ENCODE measurements around the gene PODN.

PODN gene

DNA sequence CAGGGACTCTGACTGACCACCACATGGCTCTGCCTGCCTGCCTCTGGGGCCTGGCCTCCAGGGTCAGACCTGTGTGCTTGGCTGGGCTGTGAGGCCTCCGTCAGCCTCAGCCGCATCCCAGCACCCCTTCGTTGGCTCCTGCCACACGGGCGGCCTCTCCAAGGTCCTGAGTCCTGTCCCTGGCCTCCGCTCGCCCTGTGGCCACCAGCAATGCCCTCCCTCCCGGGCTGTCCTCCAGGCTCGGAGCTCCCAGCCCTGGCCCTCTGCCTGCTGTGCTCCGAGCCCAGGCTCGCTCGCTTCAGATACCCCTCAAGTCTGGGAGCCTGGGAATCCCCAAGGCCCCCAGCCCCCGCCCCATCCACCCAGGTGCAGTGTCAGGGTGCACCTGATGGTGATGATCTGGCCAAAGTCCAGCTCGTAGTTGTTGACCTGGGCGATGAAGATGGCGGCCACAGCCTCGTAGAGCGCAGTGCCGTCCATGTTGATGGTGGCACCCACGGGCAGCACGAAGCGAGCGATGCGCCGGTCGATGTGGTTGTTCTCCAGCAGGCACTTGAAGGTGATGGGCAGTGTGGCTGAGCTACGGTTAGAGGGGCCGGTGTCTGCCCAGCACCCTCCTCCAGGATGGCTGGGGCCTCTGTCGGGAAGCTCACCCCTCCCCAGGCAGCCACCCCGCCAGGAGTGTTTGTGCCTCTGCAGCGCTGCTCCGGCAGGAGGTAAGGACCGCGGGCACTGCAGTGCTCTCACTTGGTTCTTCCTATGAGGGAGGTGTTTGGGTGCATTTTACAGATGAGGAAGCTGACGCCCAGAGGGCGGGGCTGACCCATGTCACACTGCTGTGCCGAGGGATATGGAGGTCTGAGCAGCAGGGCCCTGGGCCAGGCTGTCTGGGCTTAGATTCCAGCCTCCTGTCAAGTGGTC, 28.5 kb downstream of the PODN start:
- peak; percentile 30 to 31 for DNase-seq

DNA sequence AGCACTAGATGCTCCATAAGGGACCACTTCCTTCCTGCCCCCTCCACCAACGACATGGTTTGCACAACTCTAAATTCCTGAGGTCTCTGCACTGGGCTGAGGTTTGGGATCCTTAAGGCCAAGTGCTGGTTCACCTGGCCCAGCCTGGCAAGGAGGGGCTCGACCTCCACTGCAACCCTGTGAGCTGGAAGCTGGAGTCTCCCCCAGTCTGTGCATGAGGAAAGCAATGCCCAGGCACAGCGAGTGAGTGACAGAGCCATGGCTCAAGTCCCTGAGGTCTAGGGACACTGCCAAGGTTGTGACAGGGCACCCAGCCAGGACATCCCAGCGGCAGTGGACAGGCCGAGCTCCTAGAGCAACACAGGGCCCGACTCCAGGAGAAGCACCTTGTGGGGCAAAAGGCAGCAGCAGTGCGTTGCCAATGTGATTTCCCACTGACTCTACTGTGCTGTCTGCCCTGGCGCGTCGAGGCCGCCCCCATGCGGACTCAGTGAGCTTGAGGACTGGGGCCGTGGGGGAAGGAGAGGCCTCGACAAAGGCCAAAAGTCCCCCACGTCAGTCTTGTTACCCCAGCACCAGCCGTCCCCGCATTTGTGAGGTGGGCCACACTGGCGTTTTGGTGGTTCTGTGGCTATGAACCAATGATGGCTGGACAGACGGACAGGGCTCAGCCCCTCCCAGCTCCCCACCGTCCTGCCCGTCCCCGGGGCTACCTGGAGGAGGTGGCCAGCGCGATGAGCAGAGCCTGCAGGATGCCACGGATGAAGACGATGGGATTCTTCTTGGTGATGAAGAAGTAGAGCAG, 30.0 kb downstream of the PODN start:
- DNase-seq = no peak

DNA sequence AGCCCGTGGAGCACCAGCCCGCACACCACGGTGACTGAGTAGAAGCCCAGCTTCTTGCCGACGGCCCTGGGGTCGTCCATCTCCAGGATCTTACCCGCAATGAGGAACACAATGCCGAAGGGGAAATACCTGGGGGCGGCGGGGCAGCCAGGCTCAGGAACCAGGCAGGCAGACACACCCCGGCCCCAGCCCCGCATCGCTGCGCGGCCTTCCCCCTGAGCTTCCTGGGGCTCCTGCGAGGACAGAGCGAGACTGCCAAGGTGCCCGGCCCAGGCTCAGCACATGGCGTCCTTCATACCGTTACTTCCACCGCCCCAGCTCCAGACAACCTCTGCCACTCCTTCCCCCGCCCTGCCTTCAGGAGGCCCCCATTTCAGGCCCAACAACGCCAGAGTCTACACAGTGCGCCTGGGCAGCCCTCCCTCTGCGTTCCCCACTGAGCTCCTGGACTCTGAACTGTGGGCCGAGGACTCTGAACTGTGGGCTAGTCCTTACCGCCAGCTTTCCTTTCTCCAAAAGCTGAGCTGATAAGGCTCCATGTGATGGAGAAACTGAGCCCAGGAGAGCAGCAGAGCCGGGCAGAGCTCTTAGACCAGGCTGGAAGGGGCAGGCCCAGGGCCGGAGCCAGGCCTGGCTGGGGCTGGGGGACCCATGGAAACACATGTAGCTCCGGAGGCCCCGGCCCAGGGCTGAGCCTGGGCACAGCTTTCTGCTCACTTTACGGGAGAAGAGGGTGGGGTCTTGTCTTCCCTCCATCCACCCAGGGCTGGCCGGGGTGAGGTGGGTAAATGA, 30.8 kb downstream of the PODN start:
- no peak for DNase-seq

DNA sequence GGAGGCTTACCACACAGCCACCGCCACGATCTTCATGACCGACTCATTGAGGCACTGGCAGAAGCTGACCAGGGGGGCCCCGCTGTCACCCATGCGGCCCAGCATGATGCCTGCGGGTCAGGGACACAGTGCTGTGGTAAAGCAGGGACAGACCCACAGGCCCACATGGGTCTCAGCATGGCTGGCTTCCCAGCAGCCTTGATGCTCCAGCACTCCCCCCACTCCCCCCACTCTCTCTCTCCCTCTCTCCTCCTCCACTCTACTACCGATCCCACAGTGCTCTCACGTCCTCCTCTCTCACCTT, 31.4 kb downstream of the PODN start:
- DNase-seq = no peak

DNA sequence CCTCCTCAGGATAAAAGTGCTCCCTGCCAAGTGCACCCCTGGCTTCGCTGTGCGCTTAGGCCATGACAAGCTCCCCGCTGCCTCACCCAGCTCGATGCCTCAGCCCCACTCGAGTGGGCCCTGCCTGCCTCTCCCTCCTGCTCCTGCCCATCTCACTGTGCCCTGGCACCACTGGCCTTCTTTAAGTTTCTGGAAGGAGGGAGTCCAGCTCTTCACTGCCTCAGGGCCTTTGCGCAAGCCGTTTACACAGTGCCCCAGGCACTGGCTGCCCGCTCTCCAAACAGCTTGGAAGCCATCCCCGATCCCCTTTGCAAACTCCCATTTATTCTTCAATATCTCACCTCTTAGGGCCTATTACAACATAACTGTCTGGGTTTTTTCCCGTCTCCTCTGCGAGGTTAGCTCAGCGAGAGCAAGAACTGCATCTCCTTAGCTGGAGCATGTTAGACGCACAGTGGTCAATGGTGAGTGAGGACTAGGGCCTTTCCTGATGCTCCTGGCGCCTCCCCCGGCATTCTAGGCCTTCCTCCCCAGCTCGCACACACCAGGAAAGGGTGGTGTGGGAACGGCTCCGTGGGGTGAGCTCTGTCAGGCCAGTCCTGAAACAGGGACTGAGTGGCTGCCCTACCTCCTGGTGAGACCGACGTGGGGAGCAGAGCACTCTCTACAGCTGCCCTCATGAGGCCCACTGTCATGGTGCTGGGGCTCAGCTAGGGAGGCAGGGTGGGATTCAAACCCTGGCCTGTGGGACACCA, 31.9 kb downstream of the PODN start:
- no peak for DNase-seq

- no peak for DNase-seq
Observed at GRCh38 chr1:53094533-53094919, 32.5 kb downstream of the PODN start.

DNA sequence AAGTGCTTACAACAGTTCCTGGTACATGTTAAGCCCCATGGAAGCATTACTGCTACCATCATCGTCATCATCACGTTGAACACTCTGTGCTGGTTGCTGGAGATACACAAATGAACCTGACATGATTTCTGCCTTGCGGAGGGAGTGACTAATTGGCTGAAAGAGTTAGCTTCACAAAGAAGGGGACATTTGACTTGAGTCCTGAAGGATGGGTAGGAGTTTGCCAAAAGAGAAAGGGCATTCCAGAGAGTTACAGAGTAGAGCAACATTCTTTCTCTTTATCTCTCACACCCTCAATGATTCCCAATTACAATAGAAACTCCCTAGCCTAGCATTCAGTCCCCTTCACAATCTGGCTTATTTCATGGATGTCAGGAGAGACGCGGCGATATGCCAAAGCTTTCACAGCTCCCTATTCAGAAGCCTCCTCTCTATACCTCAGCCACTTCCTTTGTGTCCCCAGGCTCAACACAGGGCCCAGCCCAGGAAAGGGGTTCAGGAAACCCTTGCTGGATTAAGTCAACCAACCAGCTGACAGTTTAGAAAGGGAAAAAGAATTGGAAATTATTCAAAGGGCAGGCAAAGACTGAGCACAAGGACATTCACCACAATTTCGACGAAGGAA, 42.4 kb downstream of the PODN start:
- no peak for DNase-seq

DNA sequence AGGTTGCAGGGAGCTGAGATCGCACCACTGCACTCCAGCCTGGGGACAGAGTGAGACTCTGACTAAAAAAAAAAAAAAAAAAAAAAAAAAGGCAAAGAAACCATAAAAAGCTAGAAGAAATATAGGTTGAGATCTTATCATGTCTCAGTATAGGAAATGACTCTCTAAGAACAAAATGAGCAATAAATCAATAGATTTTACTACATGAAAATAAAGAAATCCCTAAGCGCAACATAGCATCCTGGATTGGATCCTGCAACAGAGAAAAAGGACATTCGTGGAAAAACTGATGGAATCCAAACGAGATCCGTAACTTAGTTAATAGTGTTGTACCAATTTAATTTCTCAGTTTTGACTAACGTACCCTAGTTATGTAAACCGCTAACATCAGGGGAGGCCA, 45.1 kb downstream of the PODN start:
- DNase-seq = no peak

- DNase-seq = no peak
Observed at GRCh38 chr1:53107570-53108322, 45.7 kb downstream of the PODN start.

DNA sequence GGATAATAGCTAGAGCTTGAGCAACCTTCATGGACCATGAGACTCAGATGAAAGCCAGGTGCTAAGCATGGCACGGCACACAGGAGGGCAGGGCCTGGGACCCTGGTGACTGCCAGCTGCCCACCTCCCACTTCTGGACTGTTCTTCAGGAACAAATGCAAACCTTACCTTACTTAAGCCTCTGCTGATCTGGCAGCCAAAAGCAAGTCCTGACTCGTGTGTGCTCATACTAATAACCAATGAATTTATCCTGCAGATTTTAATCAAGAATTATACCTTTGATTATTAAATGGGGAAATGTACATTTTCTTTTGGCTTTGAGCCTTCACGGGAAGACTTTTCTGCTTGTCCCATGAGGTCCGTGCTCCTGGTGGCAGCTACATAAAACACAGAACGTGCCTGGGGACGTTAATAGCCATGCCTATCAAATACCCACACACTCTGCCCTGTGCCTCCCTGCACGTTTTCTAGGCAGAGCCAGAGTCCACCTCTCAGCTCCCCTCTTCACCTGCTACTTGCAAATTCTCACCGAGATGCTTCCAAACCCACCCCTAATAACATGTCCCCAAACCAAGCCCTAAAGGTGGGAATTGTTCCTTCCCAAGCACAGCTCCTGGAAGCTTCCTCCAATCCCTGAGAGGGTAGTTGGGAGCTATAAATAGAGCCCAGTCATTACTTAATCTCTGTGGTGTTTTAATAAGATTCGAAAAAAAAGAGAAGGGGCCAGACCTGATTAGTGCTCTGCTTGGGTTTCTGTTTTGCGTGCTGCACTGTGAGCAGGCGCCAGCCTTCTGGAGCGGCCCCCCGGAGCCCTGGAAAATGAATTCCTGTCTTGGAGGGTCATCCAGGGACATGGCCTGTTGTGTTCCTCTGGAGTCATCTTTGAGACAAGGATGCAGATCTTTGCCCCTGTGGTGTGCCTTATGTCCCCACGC, 46.9 kb downstream of the PODN start:
- no peak for DNase-seq

DNA sequence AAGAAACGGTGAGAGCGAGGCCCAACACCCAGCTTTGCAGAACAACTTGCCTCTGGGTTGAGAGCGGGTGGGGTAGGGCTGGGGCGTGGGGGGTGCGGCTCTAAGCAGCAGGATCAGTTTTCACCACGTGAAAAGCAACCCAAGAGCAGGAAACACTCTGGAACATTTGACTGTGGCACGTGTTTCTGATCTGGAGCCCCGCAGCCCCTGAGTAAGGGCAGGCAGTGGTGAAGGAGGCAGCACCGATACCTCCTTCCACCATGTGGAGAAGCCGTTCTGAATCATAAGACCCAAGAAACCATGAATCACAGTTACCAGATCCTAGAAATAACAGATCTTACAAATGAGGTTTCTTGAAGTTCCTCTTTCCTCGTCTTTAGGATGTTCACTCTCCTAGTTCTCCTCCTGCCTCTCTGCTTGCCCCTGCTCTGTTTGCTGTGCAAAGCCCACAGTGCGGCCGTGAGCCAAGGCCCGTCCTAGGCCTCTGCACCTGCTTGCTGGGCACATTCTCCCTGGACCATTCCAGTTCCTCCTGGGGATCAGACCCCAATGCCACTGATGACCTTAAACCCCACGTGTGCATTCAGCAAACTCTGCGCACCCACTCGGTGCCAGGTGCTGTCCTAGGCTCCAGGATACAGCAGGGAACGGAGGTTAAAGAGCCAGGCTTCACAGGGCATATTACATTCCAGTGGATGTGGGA, 48.5 kb downstream of the PODN start:
- DNase-seq = no peak

DNA sequence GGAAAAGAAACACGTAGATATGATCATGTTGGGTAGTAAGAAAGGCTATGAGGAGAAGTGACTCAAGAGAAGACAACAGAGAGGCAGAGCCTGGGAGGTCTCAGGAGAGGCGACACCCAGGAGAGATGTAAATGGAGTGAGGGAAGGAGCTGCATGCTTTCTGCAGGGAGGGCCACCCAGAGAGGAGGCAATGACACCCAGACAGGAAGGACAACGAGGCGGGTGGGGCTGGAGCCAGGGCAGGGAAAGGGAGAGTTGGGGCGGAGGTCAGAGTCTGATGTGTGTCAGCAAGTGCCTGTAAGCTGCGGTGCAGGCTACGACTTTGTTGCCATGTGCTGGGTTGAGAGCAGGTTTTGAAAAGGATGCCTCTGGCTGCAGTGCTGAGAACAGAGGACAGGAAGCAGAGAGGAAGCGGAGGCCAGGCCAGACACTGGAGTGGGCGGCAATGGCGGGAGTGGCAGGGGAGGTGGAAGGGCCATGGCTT, 49.1 kb downstream of the PODN start:
- no peak for DNase-seq

- DNase-seq = no peak
Observed at GRCh38 chr1:53111693-53112092, 49.7 kb downstream of the PODN start.

- DNase-seq = no peak
Observed at GRCh38 chr1:53112271-53112774, 50.3 kb downstream of the PODN start.

GRCh38 chr1:53112861-53113260, 50.8 kb downstream of the PODN start:
- no peak for DNase-seq

DNA sequence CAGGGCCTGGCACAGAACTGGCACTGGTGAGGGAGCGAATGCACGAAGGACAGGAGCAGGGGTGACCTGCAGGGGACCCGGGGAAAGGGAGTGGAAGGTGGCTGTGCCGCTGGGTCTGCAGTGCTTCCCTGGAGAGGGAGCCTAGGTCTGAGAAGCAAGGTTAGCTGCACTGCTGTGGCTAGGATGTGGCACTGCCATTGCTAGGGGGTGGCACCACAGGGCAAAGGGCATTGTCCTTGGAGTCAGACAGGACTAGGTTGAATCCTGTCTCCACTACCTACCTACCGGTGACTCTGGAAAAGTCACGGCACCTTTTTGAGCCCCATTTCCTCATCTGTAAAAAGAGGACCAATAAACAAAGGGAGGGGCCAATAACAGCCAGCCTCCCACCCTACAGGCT, 52.1 kb downstream of the PODN start:
- DNase-seq = no peak

DNA sequence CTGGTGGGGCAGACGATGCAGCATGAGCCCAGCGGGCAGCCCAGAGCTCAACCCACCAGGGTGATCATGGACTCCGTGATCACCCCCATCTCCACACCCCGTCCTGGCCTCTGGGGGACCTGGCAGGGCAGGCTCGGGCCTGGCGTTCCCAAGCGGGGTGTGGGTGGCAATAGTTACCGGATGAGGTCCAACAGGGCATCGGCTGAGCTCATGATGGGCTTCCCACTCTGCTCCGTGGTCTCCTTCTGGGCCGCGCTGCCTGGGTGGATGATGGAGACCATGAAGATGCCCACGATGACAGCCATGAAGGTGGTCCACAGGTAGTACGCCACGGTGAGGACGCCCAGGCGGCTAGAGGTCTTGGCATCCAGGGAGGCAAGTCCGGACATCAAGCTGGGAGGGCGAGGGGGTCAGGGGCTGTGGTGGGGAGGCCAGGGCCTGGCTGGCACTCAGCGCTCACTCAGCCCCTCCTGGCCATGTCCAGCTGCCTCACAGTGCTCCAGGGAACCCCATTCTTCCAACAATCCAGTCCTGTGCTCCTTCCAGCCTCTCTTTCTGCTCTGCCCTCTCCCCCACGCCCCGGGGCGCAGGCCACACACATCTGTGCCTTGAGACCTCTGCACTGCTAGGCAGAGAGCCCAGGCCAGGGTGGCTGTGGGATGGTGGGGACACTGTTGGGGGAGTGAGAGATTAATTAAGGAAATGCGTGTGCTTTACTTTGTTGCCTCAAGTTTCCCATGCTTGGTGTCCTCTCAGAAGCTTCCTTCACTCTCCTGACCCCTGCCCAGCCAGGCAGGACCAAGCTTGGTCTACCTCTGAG, 52.8 kb downstream of the PODN start:
- no peak for DNase-seq

Data from CD4-positive, alpha-beta T cell treated with Interferon alpha-2 for 1 hour (primary cell).